Small intestine (tissue), 7 donors: ENCODE measurements around the gene HBG1. TPM values are rescaled to one million over a fixed set of nuclear protein-coding genes. Genes with fewer than 3 reads are reported as not detected.
A peak's percentile ranks its signal among the peaks of the same experiment; 100 is the strongest.

Experiments used
- DNase-seq, 2 donors: peaks; one replicate each; pipeline versions ENCODE4 v3.0.0 to v3.0.0-alpha.2; 2013
- FAIRE-seq: peaks from 2 replicates; lab custom pipeline; 2012; peaks lifted over from hg19 to GRCh38; lab: Jason Lieb, UNC
- H3K27ac ChIP-seq, 3 donors: one replicate each; pipeline ENCODE4 v1.5.1; 2013; ENCODE audit warnings: low read length in 2 of 3, mild to moderate bottlenecking in 2 of 3, control low read depth in 1 of 3, inconsistent platforms in 1 of 3, low read depth in 1 of 3, moderate library complexity in 1 of 3
- H3K27me3 ChIP-seq, 3 donors: one replicate each; pipeline ENCODE4 v1.6.1; 2013; ENCODE audit warnings: low read length in 3 of 3, inconsistent platforms in 1 of 3; ENCODE audit not compliant: control insufficient read depth in 3 of 3, insufficient read depth in 3 of 3
- H3K36me3 ChIP-seq, 3 donors: one replicate each; pipeline ENCODE4 v1.6.1; 2013; ENCODE audit warnings: low read length in 3 of 3, inconsistent platforms in 1 of 3, low read depth in 1 of 3, mild to moderate bottlenecking in 1 of 3, moderate library complexity in 1 of 3; ENCODE audit not compliant: control insufficient read depth in 3 of 3, insufficient read depth in 2 of 3
- H3K4me1 ChIP-seq, 3 donors: one replicate each; pipeline ENCODE4 v1.6.1; 2013; ENCODE audit warnings: low read length in 2 of 3, inconsistent platforms in 1 of 3, low read depth in 1 of 3, mild to moderate bottlenecking in 1 of 3, moderate library complexity in 1 of 3; ENCODE audit not compliant: control insufficient read depth in 3 of 3, insufficient read depth in 2 of 3
- H3K4me3 ChIP-seq, 3 donors: one replicate each; pipeline ENCODE4 v1.5.1; 2013; ENCODE audit warnings: low read length in 3 of 3, control low read depth in 1 of 3, inconsistent platforms in 1 of 3, low read depth in 1 of 3, mild to moderate bottlenecking in 1 of 3, moderate library complexity in 1 of 3
- H3K9me3 ChIP-seq, 2 donors: one replicate each; pipeline ENCODE4 v1.6.1; 2013; ENCODE audit warnings: low read depth in 1 of 2, low read length in 1 of 2; ENCODE audit not compliant: control insufficient read depth in 2 of 2, insufficient read depth in 1 of 2
- WGBS, 3 donors: extraction: QIAGEN DNeasy Blood & Tissue Kit; methylation state at CpG; one replicate each; pipeline ENCODE4 v1.1.7; 2013; 5-methylcytosine and 5-hydroxymethylcytosine counted together
- polyA plus RNA-seq, 4 donors: library from polyadenylated mRNA; stranded (reverse) in 3 of 4; unstranded in 1 of 4; fragments of 200-250 nt in 3 of 4; fragments of 120-200 nt in 1 of 4; gene quantifications; one replicate each; pipeline versions ENCODE4 v1.2.1 to v1.2.3, GENCODE V29; 2013
- donor health status: healthy with polysubstance abuse.
- donor health status: control.
- donor health status: control.
- donor health status: Bipolar disorder and iron deficiency.
- donor health status: healthy.

Gene HBG1
- polyA plus RNA-seq, 4 donors = 2.5 TPM; not detected in 3

GRCh38 chr11:5283086-5283485, 33.4 kb upstream of the HBG1 start:
- WGBS, 3 donors = 59 to 72% (median 68%) methylated on average over 3 of the region's 3 CpGs
- H3K4me3 ChIP-seq = no peak overlapping the region
- DNase-seq (no peak), FAIRE-seq (no peak)
- H3K27me3 ChIP-seq = no peaks in the 10 kb centered on the region
- H3K4me1 ChIP-seq = no peaks in the 10 kb centered on the region
- H3K9me3 ChIP-seq = no peaks in the 10 kb centered on the region
- no peaks in the 10 kb centered on the region for H3K36me3 ChIP-seq
- no peak overlapping the region for H3K27ac ChIP-seq

GRCh38 chr11:5282628-5283027, 33.0 kb upstream of the HBG1 start:
- WGBS, 3 donors = 60 to 74% (median 67%) methylated on average over 2 of the region's 2 CpGs
- no peak for FAIRE-seq

GRCh38 chr11:5281596-5281995, 31.9 kb upstream of the HBG1 start:
- no peaks in the 10 kb centered on the region for H3K4me1 ChIP-seq
- no peaks in the 10 kb centered on the region for H3K9me3 ChIP-seq
- DNase-seq (no peak), FAIRE-seq (no peak)
- no peak overlapping the region for H3K27ac ChIP-seq
- no peaks in the 10 kb centered on the region for H3K36me3 ChIP-seq
- H3K4me3 ChIP-seq = no peak overlapping the region
- no peaks in the 10 kb centered on the region for H3K27me3 ChIP-seq

More at GRCh38 chr11:5282628-5283027, 33.0 kb upstream of the HBG1 start:
- Histone ChIP-seq H3K9me3 (no peaks in the 10 kb centered on the region), H3K36me3 (no peaks in the 10 kb centered on the region), H3K27me3 (no peaks in the 10 kb centered on the region), H3K27ac (no peak overlapping the region), H3K4me3 (no peak overlapping the region), H3K4me1 (no peaks in the 10 kb centered on the region)
- no peak for DNase-seq

- no peak for FAIRE-seq
- Histone ChIP-seq H3K4me3 (no peak overlapping the region), H3K27me3 (no peaks in the 10 kb centered on the region), H3K27ac (no peak overlapping the region), H3K36me3 (no peaks in the 10 kb centered on the region), H3K4me1 (no peaks in the 10 kb centered on the region), H3K9me3 (no peaks in the 10 kb centered on the region)
- DNase-seq = peak in 1 of 2 donors; percentile 13
- 45 to 48% (median 48%) methylated on average over 3 of the region's 3 CpGs for WGBS, 3 donors
These were observed 31.0 kb upstream of the HBG1 start for GRCh38 chr11:5280582-5281102.

- H3K27ac ChIP-seq = no peak overlapping the region
- H3K9me3 ChIP-seq = no peaks in the 10 kb centered on the region
- H3K27me3 ChIP-seq = no peaks in the 10 kb centered on the region
- 66 to 76% (median 74%) methylated on average over 4 of the region's 4 CpGs for WGBS, 3 donors
- DNase-seq (no peak), FAIRE-seq (no peak)
- no peak overlapping the region for H3K4me3 ChIP-seq
- H3K36me3 ChIP-seq = no peaks in the 10 kb centered on the region
- no peaks in the 10 kb centered on the region for H3K4me1 ChIP-seq
These were observed 29.9 kb upstream of the HBG1 start for GRCh38 chr11:5279471-5280090.

GRCh38 chr11:5277807-5278382, 28.2 kb upstream of the HBG1 start:
- Histone ChIP-seq H3K36me3 (no peaks in the 10 kb centered on the region), H3K4me3 (no peak overlapping the region), H3K4me1 (no peaks in the 10 kb centered on the region), H3K27ac (no peak overlapping the region), H3K9me3 (no peaks in the 10 kb centered on the region), H3K27me3 (no peaks in the 10 kb centered on the region)
- WGBS, 3 donors = 48 to 67% (median 58%) methylated on average over 1 of the region's 1 CpG
- DNase-seq (no peak), FAIRE-seq (no peak)

GRCh38 chr11:5276697-5277096, 27.0 kb upstream of the HBG1 start:
- 69 to 81% (median 72%) methylated on average over 2 of the region's 2 CpGs for WGBS, 3 donors
- no peaks in the 10 kb centered on the region for H3K27me3 ChIP-seq
- DNase-seq (no peak), FAIRE-seq (no peak)
- H3K36me3 ChIP-seq = no peaks in the 10 kb centered on the region
- no peak overlapping the region for H3K27ac ChIP-seq
- no peaks in the 10 kb centered on the region for H3K9me3 ChIP-seq
- H3K4me3 ChIP-seq = no peak overlapping the region
- no peaks in the 10 kb centered on the region for H3K4me1 ChIP-seq

GRCh38 chr11:5275369-5276110, 25.9 kb upstream of the HBG1 start:
- WGBS, 3 donors = 57 to 72% (median 60%) methylated on average over 6 of the region's 6 CpGs
- Histone ChIP-seq H3K27me3 (no peaks in the 10 kb centered on the region), H3K36me3 (no peaks in the 10 kb centered on the region), H3K4me1 (no peaks in the 10 kb centered on the region), H3K9me3 (no peaks in the 10 kb centered on the region), H3K27ac (no peak overlapping the region), H3K4me3 (no peak overlapping the region)
- no peak for DNase-seq
- no peak for FAIRE-seq
